Mucosa of descending colon (tissue), 3 donors: ENCODE measurements around the gene KIAA0319L. TPM values are rescaled to one million over a fixed set of nuclear protein-coding genes. Genes with fewer than 3 reads are reported as not detected.

Source experiments
- ATAC-seq: fragments of 200-7000 bp; cut with Tn5 transposase; one replicate; pipeline ENCODE4 v1.9.1; 2020; ENCODE audit warnings: mild to moderate bottlenecking, moderate library complexity
- DNase-seq, 3 donors: peaks; one replicate each; pipeline ENCODE4 v3.0.0-alpha.2; 2020
- H3K36me3 ChIP-seq: fragments of 200-600 bp; one replicate; pipeline ENCODE4 v1.8.0; 2021; ENCODE audit warnings: low read depth, mild to moderate bottlenecking
- H3K4me1 ChIP-seq: fragments of 200-600 bp; one replicate; pipeline ENCODE4 v1.8.0; 2021; ENCODE audit warnings: low read depth, mild to moderate bottlenecking
- H3K4me3 ChIP-seq: fragments of 200-600 bp; one replicate; pipeline ENCODE4 v1.8.0; 2021; ENCODE audit warnings: mild to moderate bottlenecking
- H3K9me3 ChIP-seq: fragments of 200-600 bp; one replicate; pipeline ENCODE4 v1.8.0; 2021; ENCODE audit warnings: mild to moderate bottlenecking
- intact Hi-C, 2 donors: fragments of 100-400 bp; cut with DNase I in 1 of 2; cut with micrococcal nuclease in 1 of 2; formaldehyde crosslinking; loops; one replicate each; pipeline versions ENCODE4 v1.11.0 to v1.11.1; 2022; cut with DNase I, micrococcal nuclease
- total RNA-seq, 3 donors: library from RNA; stranded (reverse); fragmentation: NEBNext Ultra II Directional in 2 of 3; extraction: Animal tissue kit (Norgen Biotek cat#: 25700) in 2 of 3; gene quantifications; one replicate each; pipeline versions ENCODE4 v1.2.1 to v1.2.4, GENCODE V29; 2021 to 2023
- TF ChIP-seq, protein P1 (sequence below): fragments of 200-600 bp; IDR thresholded peaks from one replicate; pipeline ENCODE4 v1.8.0; 2022; ENCODE audit warnings: antibody characterized with exemption, mild to moderate bottlenecking
- donor health status: DM: no; HTN: no; CAD: no; lungs with moderate emphysema.
- donor health status: DM: no; HTN: no; CAD: no.
- donor health status: DM: no; HTN: yes; CAD: no.

Gene KIAA0319L
- total RNA-seq, 3 donors from 2014 or later, result 59.6 to 84.6 (median 75.7) TPM

DNA sequence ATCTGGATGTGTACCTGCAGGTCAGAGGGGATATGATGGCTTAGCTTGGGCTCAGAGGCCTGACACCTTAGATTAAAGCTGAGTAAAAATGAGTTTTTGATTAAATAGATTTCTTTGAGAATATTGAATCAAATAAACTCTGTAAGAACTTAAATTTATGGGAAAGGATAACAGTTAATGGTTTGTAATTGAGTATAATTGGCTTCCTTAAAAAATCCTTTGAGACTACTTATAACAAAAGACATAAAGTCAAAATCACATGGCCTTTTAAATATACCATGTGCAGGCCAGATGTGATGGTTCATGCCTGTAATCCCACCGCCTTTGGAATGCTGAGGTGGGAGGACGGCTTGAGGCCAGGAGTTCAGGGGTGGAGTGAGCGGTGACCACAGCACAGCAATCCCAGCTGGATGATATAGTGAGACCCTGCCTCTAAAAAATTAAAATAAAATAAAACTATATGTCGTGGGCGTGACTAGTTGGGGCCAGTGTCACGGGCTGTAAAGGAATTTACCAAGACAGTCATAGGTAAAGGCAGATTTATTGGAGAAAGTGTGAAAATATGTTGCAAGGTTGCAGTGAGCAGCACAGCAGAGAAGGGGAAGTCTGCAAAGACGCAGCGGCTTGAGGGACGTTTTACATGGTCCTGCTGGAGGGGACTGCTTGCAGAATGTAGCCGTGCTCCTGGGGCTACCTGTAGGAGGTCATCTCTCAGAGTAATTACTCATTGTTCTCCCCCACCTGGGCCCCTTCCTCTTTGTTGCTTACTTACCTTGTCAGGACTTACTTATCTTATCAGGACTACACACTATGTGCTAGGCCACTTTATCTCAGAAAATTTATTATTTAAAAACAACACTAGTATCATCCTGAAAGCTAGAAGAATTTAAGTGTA, 166.4 kb downstream of the KIAA0319L start:
- intact Hi-C loops, result no loop called here
- Histone ChIP-seq H3K9me3 (no peaks in the 10 kb centered on the region), H3K4me3 (no peak overlapping the region), H3K36me3 (no peaks in the 10 kb centered on the region), H3K4me1 (no peaks in the 10 kb centered on the region)
- TF ChIP-seq, protein P1, sequence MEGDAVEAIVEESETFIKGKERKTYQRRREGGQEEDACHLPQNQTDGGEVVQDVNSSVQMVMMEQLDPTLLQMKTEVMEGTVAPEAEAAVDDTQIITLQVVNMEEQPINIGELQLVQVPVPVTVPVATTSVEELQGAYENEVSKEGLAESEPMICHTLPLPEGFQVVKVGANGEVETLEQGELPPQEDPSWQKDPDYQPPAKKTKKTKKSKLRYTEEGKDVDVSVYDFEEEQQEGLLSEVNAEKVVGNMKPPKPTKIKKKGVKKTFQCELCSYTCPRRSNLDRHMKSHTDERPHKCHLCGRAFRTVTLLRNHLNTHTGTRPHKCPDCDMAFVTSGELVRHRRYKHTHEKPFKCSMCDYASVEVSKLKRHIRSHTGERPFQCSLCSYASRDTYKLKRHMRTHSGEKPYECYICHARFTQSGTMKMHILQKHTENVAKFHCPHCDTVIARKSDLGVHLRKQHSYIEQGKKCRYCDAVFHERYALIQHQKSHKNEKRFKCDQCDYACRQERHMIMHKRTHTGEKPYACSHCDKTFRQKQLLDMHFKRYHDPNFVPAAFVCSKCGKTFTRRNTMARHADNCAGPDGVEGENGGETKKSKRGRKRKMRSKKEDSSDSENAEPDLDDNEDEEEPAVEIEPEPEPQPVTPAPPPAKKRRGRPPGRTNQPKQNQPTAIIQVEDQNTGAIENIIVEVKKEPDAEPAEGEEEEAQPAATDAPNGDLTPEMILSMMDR, result no peak
- DNase-seq (no peak), ATAC-seq (no peak)

DNA sequence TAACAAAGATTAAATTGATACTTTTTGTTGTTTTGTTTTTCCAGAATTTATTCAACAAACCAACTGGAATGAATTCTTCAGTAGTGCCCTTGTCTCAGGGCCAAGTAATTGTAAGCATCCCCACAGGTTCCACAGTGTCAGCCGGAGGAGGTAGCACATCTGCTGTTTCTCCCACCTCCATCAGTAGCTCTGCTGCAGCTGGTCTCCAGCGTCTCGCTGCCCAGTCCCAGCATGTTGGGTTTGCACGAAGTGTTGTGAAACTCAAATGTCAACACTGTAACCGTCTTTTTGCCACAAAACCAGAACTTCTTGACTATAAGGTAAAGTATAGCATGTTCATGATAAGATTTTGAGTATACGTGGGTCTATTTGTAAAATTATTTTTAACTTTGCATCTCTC, 170.2 kb downstream of the KIAA0319L start:
- H3K4me1 ChIP-seq, result no peaks in the 10 kb centered on the region
- no peaks in the 10 kb centered on the region for H3K9me3 ChIP-seq
- TF ChIP-seq, protein P1, result no peak
- intact Hi-C loops, result no loop called here
- ATAC-seq (no peak), DNase-seq (no peak)
- H3K4me3 ChIP-seq, result no peak overlapping the region
- H3K36me3 ChIP-seq, result no peaks in the 10 kb centered on the region

DNA sequence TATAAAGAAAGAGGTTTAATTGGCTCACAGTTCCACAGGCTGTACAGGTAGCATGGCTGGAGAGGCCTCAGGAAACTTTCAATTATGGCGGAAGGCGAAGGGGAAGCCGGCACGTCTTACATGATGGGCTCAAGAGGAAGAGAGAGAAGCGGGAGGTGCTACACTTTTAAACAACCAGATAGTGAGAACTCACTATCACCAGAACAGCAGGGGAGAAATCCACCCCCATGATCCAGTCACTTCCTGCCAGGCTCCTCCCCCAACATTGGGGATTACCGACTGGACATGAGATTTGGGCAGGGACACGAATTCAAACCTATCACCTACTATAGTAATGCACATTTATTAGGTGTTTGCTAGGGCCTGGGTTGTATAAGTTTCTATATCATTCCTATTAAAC, 170.9 kb downstream of the KIAA0319L start:
- DNase-seq, result no peak
- H3K4me3 ChIP-seq, result no peak overlapping the region
- intact Hi-C loops, result no loop called here
- H3K36me3 ChIP-seq, result no peaks in the 10 kb centered on the region
- no peak for ATAC-seq
- H3K9me3 ChIP-seq, result no peaks in the 10 kb centered on the region
- H3K4me1 ChIP-seq, result no peaks in the 10 kb centered on the region
- TF ChIP-seq, protein P1, result no peak

Other genes with a start within 250 kb of the KIAA0319L start
- 10 to 100 TPM in 2 of 3 donors, 1 to 10 TPM in 1; 6.7 to 30.4 (median 11.2) TPM for gene NCDN, start 396 bp upstream of the KIAA0319L start, total RNA-seq
- under 1 TPM; 0.27 to 0.79 (median 0.67) TPM for gene TFAP2E, start 15.9 kb upstream of the KIAA0319L start, total RNA-seq
- gene PSMB2, start 84.1 kb upstream of the KIAA0319L start, total RNA-seq, result 10 to 100 TPM; 34.8 to 62.9 (median 39.7) TPM
- 10 to 100 TPM in 1 of 3 donors, 1 to 10 TPM in 1, under 1 TPM in 1; 0.87 to 23.1 (median 3.9) TPM for gene C1orf216, start 161.5 kb upstream of the KIAA0319L start, total RNA-seq
- 1 to 10 TPM; 1.4 to 8.6 (median 2.3) TPM for gene CLSPN, start 212.6 kb upstream of the KIAA0319L start, total RNA-seq